ENCODE data around the gene INIP. TPM values are rescaled to one million over a fixed set of nuclear protein-coding genes. Genes with fewer than 3 reads are reported as not detected.
A peak's percentile ranks its signal among the peaks of the same experiment; 100 is the strongest.

Gene INIP
- total RNA-seq, 2 donors from 2014 or later, result 16.1 to 19.3 TPM

DNA sequence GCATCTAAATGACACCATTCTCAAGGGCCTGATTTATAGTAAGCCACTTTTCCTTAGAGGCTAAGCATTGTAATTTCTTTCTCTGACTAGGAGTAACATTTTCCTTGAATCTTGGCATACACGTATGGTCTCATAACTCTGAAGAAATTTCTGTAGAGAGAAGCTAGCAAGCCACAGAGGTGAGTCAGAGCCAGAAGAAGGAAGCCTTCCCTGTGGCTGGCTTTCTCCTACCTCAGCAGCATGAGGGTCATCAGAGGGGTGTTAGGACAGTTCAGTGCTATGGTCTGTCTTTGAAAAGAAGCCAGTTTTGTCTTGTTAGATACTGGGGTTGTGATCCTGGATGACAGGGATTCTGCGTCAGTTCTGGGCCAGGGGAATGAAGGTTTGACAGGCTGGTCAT lies 35.8 kb upstream of the INIP start:
- peaks cover 13% of the 10 kb centered on the region for H3K4me1 ChIP-seq (ENCODE audit: control insufficient read depth, insufficient read depth, low read length)
- Mint-ChIP-seq H3K4me1 (peaks cover 33% of the 10 kb centered on the region), H3K36me3 (ENCODE audit: low read depth) (no peaks in the 10 kb centered on the region)

GRCh38 chr9:112752334-112753125 lies 34.6 kb upstream of the INIP start:
- H3K27ac Mint-ChIP-seq, result no peak overlapping the region
- H3K4me3 Mint-ChIP-seq, result peak overlapping the region; percentile 72
- H3K4me3 ChIP-seq (ENCODE audit: low read length), result peak overlapping the region; percentile 90
- no peaks in the 10 kb centered on the region for H3K36me3 Mint-ChIP-seq (ENCODE audit: low read depth)
- WGBS, 2 experiments (ENCODE audit: insufficient coverage in 1 of 2, insufficient read length in 1 of 2), result 78 to 81% methylated on average over 6 of the region's 6 CpGs
- no peaks in the 10 kb centered on the region for H3K27me3 ChIP-seq (ENCODE audit: control insufficient read depth, insufficient read depth, low read length, poor library complexity, severe bottlenecking)
- no peaks in the 10 kb centered on the region for H3K9me3 Mint-ChIP-seq
- H3K4me1 ChIP-seq (ENCODE audit: control insufficient read depth, insufficient read depth, low read length), result peaks cover 13% of the 10 kb centered on the region
- H3K9me3 ChIP-seq (ENCODE audit: control insufficient read depth, low read length), result no peaks in the 10 kb centered on the region
- peaks cover 2% of the 10 kb centered on the region for H3K27me3 Mint-ChIP-seq (ENCODE audit: insufficient read depth)
- TF ChIP-seq CTCF (conservative IDR thresholded peaks at IDR 0.05), result no peak
- DNase-seq, result no peak
- H3K27ac ChIP-seq (ENCODE audit: low read depth, low read length), result no peak overlapping the region
- peaks cover 33% of the 10 kb centered on the region for H3K4me1 Mint-ChIP-seq
- no peak overlapping the region for H3K9ac ChIP-seq (ENCODE audit: extremely low read depth, low read length, poor library complexity, severe bottlenecking)
- H3K36me3 ChIP-seq (ENCODE audit: control insufficient read depth, insufficient read depth, low read length), result no peaks in the 10 kb centered on the region

More for the DNA sequence above, 35.8 kb upstream of the INIP start:
- no peak for TF ChIP-seq CTCF (conservative IDR thresholded peaks at IDR 0.05)
- Histone ChIP-seq H3K36me3 (ENCODE audit: control insufficient read depth, insufficient read depth, low read length) (no peaks in the 10 kb centered on the region), H3K9ac (ENCODE audit: extremely low read depth, low read length, poor library complexity, severe bottlenecking) (no peak overlapping the region), H3K27me3 (ENCODE audit: control insufficient read depth, insufficient read depth, low read length, poor library complexity, severe bottlenecking) (no peaks in the 10 kb centered on the region), H3K27ac (ENCODE audit: low read depth, low read length) (no peak overlapping the region), H3K9me3 (ENCODE audit: control insufficient read depth, low read length) (no peaks in the 10 kb centered on the region), H3K4me3 (ENCODE audit: low read length) (no peak overlapping the region)
- H3K4me3 Mint-ChIP-seq, result no peak overlapping the region
- WGBS, 2 experiments (ENCODE audit: insufficient coverage in 1 of 2, insufficient read length in 1 of 2), result 67 to 93% methylated on average over 1 to 2 of the region's 2 CpGs
- no peak overlapping the region for H3K27ac Mint-ChIP-seq
- no peaks in the 10 kb centered on the region for H3K9me3 Mint-ChIP-seq
- peaks cover 2% of the 10 kb centered on the region for H3K27me3 Mint-ChIP-seq (ENCODE audit: insufficient read depth)
- no peak for DNase-seq

DNA sequence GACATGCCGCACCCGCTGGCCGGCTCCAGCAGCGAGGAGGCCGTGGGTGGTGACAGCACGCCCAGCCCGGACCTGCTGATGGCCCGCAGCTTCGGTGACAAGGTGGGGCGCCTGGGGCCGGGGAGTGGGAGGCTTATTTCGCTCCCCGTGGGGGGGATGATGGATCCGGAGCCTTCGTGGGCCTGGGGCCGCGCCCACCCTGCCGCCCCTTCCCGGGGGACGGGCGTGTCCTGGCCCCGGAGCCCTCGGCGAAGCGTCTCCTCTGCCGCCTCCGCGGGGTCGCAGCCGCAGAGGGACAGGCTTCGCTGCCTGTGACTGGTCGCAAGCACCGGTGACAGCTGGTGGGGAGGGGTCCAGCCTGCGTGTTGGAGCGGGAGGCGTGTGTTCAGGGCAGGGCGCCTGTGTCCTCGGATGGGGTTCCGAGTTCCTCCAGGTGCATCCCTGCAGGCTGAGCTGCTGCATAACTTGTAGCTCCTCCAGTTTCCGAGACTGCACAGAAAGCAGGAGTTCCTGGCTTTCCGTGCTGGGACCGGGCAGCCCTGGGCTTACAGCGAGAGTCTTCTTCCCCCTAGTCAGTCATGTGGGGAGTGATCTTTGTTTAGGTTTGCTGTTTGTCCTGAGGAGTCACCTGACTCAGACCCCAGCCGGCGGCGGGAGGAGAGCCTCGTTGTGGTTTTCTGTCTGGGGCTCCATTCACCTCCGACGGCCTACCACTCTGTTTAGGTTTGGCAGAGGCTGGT lies 33.3 kb upstream of the INIP start:
- H3K9ac ChIP-seq (ENCODE audit: extremely low read depth, low read length, poor library complexity, severe bottlenecking), result peak overlapping the region; percentile 75
- Mint-ChIP-seq H3K27ac (peak overlapping the region; percentile 90), H3K36me3 (ENCODE audit: low read depth) (no peaks in the 10 kb centered on the region), H3K4me1 (peaks cover 33% of the 10 kb centered on the region), H3K9me3 (no peaks in the 10 kb centered on the region), H3K4me3 (peak overlapping the region; percentile 72), H3K27me3 (ENCODE audit: insufficient read depth) (peaks cover 2% of the 10 kb centered on the region)
- H3K4me3 ChIP-seq (ENCODE audit: low read length), result peak overlapping the region; percentile 90
- TF ChIP-seq CTCF (conservative IDR thresholded peaks at IDR 0.05), result no peak
- H3K4me1 ChIP-seq (ENCODE audit: control insufficient read depth, insufficient read depth, low read length), result peaks cover 13% of the 10 kb centered on the region
- peak overlapping the region; percentile 55 for H3K27ac ChIP-seq (ENCODE audit: low read depth, low read length)
- H3K9me3 ChIP-seq (ENCODE audit: control insufficient read depth, low read length), result no peaks in the 10 kb centered on the region
- 1% methylated on average over 16 to 49 of the region's 49 CpGs for WGBS, 2 experiments (ENCODE audit: insufficient coverage in 1 of 2, insufficient read length in 1 of 2)
- no peaks in the 10 kb centered on the region for H3K36me3 ChIP-seq (ENCODE audit: control insufficient read depth, insufficient read depth, low read length)
- no peaks in the 10 kb centered on the region for H3K27me3 ChIP-seq (ENCODE audit: control insufficient read depth, insufficient read depth, low read length, poor library complexity, severe bottlenecking)
- DNase-seq, result peak; percentile 90
